ENCODE measurements around the gene EEFSEC. TPM values are rescaled to one million over a fixed set of nuclear protein-coding genes. Genes with fewer than 3 reads are reported as not detected.

Gene EEFSEC
- total RNA-seq, 1 experiment from 2014 or later, result 21.3 TPM

GRCh38 chr3:128263946-128264345, 110.7 kb downstream of the EEFSEC start:
- intact Hi-C loops (cut with micrococcal nuclease; ENCODE audit: unreplicated experiment), result no loop called here
- TF ChIP-seq EZH2 (IDR thresholded peaks at IDR 0.05; ENCODE audit: low read depth), result no peak
- no peak for TF ChIP-seq CTCF (conservative IDR thresholded peaks at IDR 0.05)
- H3K9me2 ChIP-seq (ENCODE audit: insufficient read depth), result no peaks in the 10 kb centered on the region

GRCh38 chr3:128266453-128266852, 113.2 kb downstream of the EEFSEC start:
- intact Hi-C loops (cut with micrococcal nuclease; ENCODE audit: unreplicated experiment), result no loop called here
- no peak overlapping the region for H3K4me3 ChIP-seq
- H3K27me3 ChIP-seq (ENCODE audit: insufficient read depth, low read depth), result no peaks in the 10 kb centered on the region
- H2AFZ ChIP-seq, result no peak overlapping the region
- H3F3A ChIP-seq (ENCODE audit: insufficient read depth, low read depth), result peaks cover 30% of the 10 kb centered on the region
- no peaks in the 10 kb centered on the region for H3K9me2 ChIP-seq (ENCODE audit: insufficient read depth)
- TF ChIP-seq EZH2 (IDR thresholded peaks at IDR 0.05; ENCODE audit: low read depth) (no peak), CTCF (conservative IDR thresholded peaks at IDR 0.05) (no peak)
- H3K79me2 ChIP-seq (ENCODE audit: low read depth), result peaks cover 4% of the 10 kb centered on the region; the same call in 1 of the 2 replicates
- H3K4me2 ChIP-seq, result peak overlapping the region; percentile 59
- peak overlapping the region; percentile 91 for H3K27ac ChIP-seq
- H3K4me1 ChIP-seq (replicated peaks; ENCODE audit: insufficient read depth), result peaks cover 35% of the 10 kb centered on the region
- H4K20me1 ChIP-seq (ENCODE audit: insufficient read depth), result no peaks in the 10 kb centered on the region
- ChIA-PET CTCF (interaction anchor here (0.7 to 1.0 kb wide), 2 partner anchors 54 to 1169 kb away, joined by 3 to 6 read pairs; no protein-coding TSS in a partner anchor), POLR2A (ENCODE audit: unreplicated experiment) (no interaction called here)
- no peaks in the 10 kb centered on the region for H3K36me3 ChIP-seq (ENCODE audit: low read depth)
- DNase-seq, result peak in 1 of 2 experiments; percentile 51
- no peaks in the 10 kb centered on the region for H3K9me3 ChIP-seq (ENCODE audit: insufficient read depth, low read depth)
- BruUV-seq (replicated peaks), result no TSS peak

More at GRCh38 chr3:128263946-128264345, 110.7 kb downstream of the EEFSEC start:
- 0 out of 2 replicates have a peak, but pooled peaks cover 11% of the 10 kb centered on the region for H3K36me3 ChIP-seq (ENCODE audit: low read depth)
- POLR2A ChIA-PET (ENCODE audit: unreplicated experiment), result no interaction called here
- no peak overlapping the region for H2AFZ ChIP-seq
- H3K4me3 ChIP-seq, result no peak overlapping the region
- DNase-seq, result no peak
- H3F3A ChIP-seq (ENCODE audit: insufficient read depth, low read depth), result peaks cover 30% of the 10 kb centered on the region
- peaks cover 35% of the 10 kb centered on the region for H3K4me1 ChIP-seq (replicated peaks; ENCODE audit: insufficient read depth)
- CTCF ChIA-PET, result no interaction called here
- no peaks in the 10 kb centered on the region for H3K27me3 ChIP-seq (ENCODE audit: insufficient read depth, low read depth)
- 0 out of 2 replicates have a peak, but pooled peaks cover 11% of the 10 kb centered on the region for H3K9me3 ChIP-seq (ENCODE audit: insufficient read depth, low read depth)
- H3K27ac ChIP-seq, result no peak overlapping the region
- H3K79me2 ChIP-seq (ENCODE audit: low read depth), result peaks cover 4% of the 10 kb centered on the region; the same call in 1 of the 2 replicates
- H4K20me1 ChIP-seq (ENCODE audit: insufficient read depth), result no peaks in the 10 kb centered on the region
- H3K4me2 ChIP-seq, result no peak overlapping the region
- BruUV-seq (replicated peaks), result no TSS peak

DNA sequence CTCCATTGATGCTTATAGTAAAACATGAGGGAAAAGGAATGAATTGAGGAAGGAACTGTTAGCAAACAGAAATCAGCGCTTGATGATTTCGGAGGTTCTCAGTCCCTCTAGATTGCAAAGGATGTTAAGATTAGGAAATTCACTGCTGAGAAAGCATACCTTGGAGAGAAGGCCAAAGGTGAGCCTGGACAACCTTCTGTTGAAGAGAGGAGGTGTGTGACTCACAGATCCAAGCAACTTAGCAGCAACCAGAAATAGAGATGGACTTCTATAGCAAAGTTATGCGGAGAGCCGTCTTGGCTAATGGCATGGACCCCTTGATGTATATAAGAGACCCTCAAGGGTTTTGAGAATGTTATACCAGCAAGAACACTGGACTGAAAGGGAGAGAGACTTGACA, 114.3 kb downstream of the EEFSEC start:
- no peaks in the 10 kb centered on the region for H3K9me3 ChIP-seq (ENCODE audit: insufficient read depth, low read depth)
- peak overlapping the region; percentile 91 for H3K27ac ChIP-seq
- peak; percentile 25 to 92 for DNase-seq
- no peak overlapping the region for H2AFZ ChIP-seq
- ChIA-PET POLR2A (ENCODE audit: unreplicated experiment) (no interaction called here), CTCF (no interaction called here)
- no peak overlapping the region for H3K4me3 ChIP-seq
- TF ChIP-seq CTCF (conservative IDR thresholded peaks at IDR 0.05) (no peak), EZH2 (IDR thresholded peaks at IDR 0.05; ENCODE audit: low read depth) (no peak)
- no peaks in the 10 kb centered on the region for H3K27me3 ChIP-seq (ENCODE audit: insufficient read depth, low read depth)
- H3F3A ChIP-seq (ENCODE audit: insufficient read depth, low read depth), result peaks cover 30% of the 10 kb centered on the region
- no peaks in the 10 kb centered on the region for H4K20me1 ChIP-seq (ENCODE audit: insufficient read depth)
- peak overlapping the region; percentile 59 for H3K4me2 ChIP-seq
- no TSS peak for BruUV-seq (replicated peaks)
- intact Hi-C loops (cut with micrococcal nuclease; ENCODE audit: unreplicated experiment), result no loop called here
- no peaks in the 10 kb centered on the region for H3K9me2 ChIP-seq (ENCODE audit: insufficient read depth)
- no peaks in the 10 kb centered on the region for H3K79me2 ChIP-seq (ENCODE audit: low read depth)
- H3K36me3 ChIP-seq (ENCODE audit: low read depth), result no peaks in the 10 kb centered on the region
- peaks cover 35% of the 10 kb centered on the region for H3K4me1 ChIP-seq (replicated peaks; ENCODE audit: insufficient read depth)
